Astrocyte of the spinal cord (primary cell): ENCODE measurements around the gene MGAT4C.
A peak's percentile ranks its signal among the peaks of the same experiment; 100 is the strongest.

Source experiments
- DNase-seq: peaks from one replicate; pipeline ENCODE4 v3.0.0; 2011; ENCODE audit warnings: low read depth, low spot score
- H3K4me3 ChIP-seq: 2 replicates; pipeline ENCODE4 v1.5.1; 2011; ENCODE audit warnings: low read depth, mild to moderate bottlenecking, low read length, moderate library complexity
- in situ Hi-C: cut with HindIII; loops from 2 replicates; pipeline ENCODE4 v1.10.0; 2017; ENCODE audit warnings: low sequenced_read_pairs
- TF ChIP-seq, protein P1 (sequence below): IDR thresholded peaks from 2 replicates; pipeline ENCODE4 v1.5.1; 2012; ENCODE audit warnings: low read depth, mild to moderate bottlenecking, low read length, inconsistent platforms

MGAT4C gene

DNA sequence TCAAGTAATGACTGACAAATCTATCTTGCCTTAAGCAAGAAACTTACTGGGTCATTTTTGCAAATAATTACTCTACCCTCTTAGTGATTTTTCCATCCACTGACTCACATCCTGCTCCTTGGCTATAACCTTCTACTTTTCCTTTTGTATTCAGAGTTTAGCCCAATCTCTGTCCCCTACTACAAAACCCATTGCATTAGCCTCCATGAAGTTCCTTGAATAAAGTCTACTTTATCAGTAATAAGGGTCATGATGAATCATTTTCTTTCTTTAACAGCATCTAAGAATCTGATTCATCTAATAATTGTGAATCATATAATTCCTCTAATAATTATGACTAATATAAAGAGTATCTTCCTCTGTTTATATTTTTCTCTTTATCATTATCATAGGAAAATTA is 249.5 kb downstream of the MGAT4C start:
- H3K4me3 ChIP-seq: no peak overlapping the region
- no peak for DNase-seq
- TF ChIP-seq, protein P1, sequence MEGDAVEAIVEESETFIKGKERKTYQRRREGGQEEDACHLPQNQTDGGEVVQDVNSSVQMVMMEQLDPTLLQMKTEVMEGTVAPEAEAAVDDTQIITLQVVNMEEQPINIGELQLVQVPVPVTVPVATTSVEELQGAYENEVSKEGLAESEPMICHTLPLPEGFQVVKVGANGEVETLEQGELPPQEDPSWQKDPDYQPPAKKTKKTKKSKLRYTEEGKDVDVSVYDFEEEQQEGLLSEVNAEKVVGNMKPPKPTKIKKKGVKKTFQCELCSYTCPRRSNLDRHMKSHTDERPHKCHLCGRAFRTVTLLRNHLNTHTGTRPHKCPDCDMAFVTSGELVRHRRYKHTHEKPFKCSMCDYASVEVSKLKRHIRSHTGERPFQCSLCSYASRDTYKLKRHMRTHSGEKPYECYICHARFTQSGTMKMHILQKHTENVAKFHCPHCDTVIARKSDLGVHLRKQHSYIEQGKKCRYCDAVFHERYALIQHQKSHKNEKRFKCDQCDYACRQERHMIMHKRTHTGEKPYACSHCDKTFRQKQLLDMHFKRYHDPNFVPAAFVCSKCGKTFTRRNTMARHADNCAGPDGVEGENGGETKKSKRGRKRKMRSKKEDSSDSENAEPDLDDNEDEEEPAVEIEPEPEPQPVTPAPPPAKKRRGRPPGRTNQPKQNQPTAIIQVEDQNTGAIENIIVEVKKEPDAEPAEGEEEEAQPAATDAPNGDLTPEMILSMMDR: no peak
- in situ Hi-C loops: no loop called here

DNA sequence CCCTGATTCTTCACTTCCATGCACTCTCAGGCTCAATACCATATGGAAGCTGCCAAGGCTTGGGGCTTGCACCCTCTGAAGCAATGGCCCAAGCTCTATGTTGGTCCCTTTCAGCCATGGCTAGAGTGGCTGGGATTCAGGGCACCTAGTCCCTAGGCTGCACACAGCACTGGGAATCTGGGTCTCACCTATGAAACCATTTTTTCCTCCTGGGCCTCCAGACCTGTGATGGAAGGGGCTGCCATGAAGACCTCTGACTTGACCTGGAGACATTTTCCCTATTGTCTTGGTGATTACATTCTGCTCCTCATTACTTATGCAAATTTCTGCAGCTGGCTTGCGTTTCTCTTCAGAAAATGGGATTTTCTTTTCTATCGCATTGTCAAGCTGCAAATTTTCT is 258.1 kb downstream of the MGAT4C start:
- H3K4me3 ChIP-seq: no peak overlapping the region
- DNase-seq: no peak
- TF ChIP-seq, protein P1: no peak
- in situ Hi-C loops: no loop called here

DNA sequence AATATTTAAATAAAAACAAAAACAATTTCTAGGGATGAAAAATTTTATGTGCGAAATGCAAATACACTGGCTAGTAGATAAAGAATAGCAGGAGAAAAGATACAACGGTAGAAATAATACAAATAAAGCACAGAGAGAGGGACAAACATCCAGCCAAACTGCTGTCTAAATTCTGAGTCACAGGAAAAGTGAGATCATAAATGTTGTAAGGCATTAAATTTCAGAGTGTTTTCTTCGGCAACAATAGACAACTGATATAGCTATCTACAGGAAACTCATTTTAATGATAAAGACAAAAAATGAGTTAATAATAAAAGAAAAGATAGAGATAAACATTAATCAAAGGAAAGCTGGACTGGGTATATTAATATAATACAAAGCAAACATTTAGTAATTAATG is 259.9 kb downstream of the MGAT4C start:
- in situ Hi-C loops: no loop called here
- TF ChIP-seq, protein P1: no peak
- DNase-seq: peak; percentile 9
- no peak overlapping the region for H3K4me3 ChIP-seq

DNA sequence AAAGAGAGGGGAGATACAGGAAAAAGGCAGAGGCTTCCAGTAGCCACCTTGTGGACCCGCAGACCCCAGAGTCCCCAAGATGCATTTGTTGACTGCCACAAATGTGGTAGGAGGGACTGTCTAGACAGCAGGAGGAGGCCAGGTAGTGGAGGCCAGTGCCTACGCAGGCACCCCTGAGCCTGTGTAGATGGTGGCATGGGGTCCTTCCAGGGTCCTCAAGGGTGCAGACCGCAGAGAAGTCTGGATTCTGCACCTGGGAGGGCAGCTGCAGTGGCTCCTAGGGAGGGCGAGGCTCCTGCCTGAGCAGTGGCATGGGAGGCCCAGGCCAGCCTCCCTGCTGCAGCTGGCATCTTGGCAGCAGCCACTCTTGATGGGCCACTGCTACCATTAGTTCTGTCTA is 262.4 kb downstream of the MGAT4C start:
- TF ChIP-seq, protein P1: no peak

DNA sequence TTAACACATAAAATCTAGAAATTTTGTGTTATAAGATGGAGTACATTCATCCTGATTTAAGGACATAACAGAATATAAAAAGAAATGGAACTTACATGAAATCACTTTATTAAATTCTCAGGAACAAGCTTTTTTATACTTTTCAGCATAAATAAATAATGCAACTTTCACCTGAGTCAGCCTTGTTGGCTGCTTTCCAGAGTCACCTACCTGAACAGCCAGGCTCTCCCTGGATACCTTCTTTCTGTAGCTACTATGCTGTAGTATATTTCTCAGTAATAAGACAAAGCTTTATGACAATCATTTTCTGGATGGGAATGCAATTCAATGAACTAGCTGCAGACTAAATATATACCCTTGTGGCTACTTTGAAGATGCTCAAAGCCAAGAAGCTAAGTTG is 270.2 kb downstream of the MGAT4C start:
- in situ Hi-C loops: no loop called here
- TF ChIP-seq, protein P1: no peak
- H3K4me3 ChIP-seq: no peak overlapping the region
- no peak for DNase-seq

More for the DNA sequence above, 262.4 kb downstream of the MGAT4C start:
- no peak for DNase-seq
- no peak overlapping the region for H3K4me3 ChIP-seq
- in situ Hi-C loops: no loop called here

DNA sequence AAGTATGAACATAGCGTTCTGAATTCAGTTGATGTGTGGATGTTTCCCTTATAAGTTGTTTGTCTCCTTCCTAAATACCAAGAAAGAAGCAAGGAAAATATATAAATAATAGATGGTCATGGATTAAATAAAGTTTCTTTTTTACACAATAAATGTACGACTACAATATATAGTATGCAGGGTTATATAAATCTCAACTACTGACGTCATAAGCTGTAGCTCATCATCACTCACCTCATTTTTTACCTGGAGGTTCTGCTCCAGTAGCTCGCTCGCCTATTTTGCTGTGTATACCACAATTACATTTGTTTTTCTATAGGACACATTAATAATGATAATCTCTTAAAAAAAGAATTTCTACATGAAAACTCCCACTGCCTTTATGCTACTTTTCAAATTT is 272.6 kb downstream of the MGAT4C start:
- in situ Hi-C loops: no loop called here
- TF ChIP-seq, protein P1: no peak
- no peak overlapping the region for H3K4me3 ChIP-seq
- DNase-seq: no peak

DNA sequence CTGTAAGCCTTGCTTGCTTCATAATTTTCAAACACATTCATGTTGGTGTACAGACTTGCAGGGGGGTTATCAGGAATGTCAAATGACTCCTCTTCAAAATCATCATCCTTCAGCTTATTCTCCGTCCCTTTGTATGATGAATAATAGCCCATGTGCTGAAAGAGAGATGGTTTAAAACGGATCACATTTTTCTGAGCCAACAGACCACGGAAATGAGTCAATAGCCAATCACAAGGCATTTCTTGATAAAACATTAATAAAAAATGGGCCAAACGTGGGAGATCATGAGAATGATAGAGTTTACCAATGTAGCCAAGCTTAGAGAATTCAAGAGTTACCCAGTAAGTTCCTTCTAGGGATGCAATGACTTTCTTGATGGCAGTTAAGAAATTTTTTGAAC is 276.6 kb downstream of the MGAT4C start:
- in situ Hi-C loops: no loop called here
- no peak for DNase-seq
- no peak overlapping the region for H3K4me3 ChIP-seq
- TF ChIP-seq, protein P1: no peak
